H9 (cell line): ENCODE results near the gene LSMEM2. TPM values are rescaled to one million over a fixed set of nuclear protein-coding genes. Genes with fewer than 3 reads are reported as not detected.

ENCODE experiments used
- DNase-seq: peaks from one replicate; pipeline ENCODE4 v3.0.0-alpha.2; 2017
- H2AFZ ChIP-seq: one replicate; pipeline ENCODE4 v1.6.1; 2013; ENCODE audit warnings: mild to moderate bottlenecking, low read length, control low read depth, moderate library complexity
- H2AK5ac ChIP-seq: 2 replicates; pipeline ENCODE4 v1.6.1; 2013; ENCODE audit warnings: low read length, control low read depth, mixed read lengths; ENCODE audit not compliant: insufficient read length
- H2BK120ac ChIP-seq: one replicate; pipeline ENCODE4 v1.6.1; 2013; ENCODE audit warnings: low read depth, mild to moderate bottlenecking, low read length, control low read depth, inconsistent platforms; ENCODE audit not compliant: poor library complexity, severe bottlenecking
- H2BK12ac ChIP-seq: 2 replicates; pipeline ENCODE4 v1.6.1; 2013; ENCODE audit warnings: low read length, control low read depth, mixed read lengths, low read depth; ENCODE audit not compliant: insufficient read length
- H2BK15ac ChIP-seq: 2 replicates; pipeline ENCODE4 v1.6.1; 2013; ENCODE audit warnings: low read depth, low read length, control low read depth
- H2BK20ac ChIP-seq: one replicate; pipeline ENCODE4 v1.6.1; 2013; ENCODE audit warnings: low read depth, mild to moderate bottlenecking, low read length, control low read depth, inconsistent platforms; ENCODE audit not compliant: poor library complexity, severe bottlenecking
- H2BK5ac ChIP-seq: 2 replicates; pipeline ENCODE4 v1.6.1; 2013; ENCODE audit warnings: low read length, control low read depth, mixed read lengths; ENCODE audit not compliant: insufficient read length
- H3K14ac ChIP-seq: 2 replicates; pipeline ENCODE4 v1.6.1; 2013; ENCODE audit warnings: low read length, control low read depth; ENCODE audit not compliant: insufficient read depth
- H3K18ac ChIP-seq: 2 replicates; pipeline ENCODE4 v1.6.1; 2013; ENCODE audit warnings: low read depth, mild to moderate bottlenecking, mixed read lengths, low read length, control low read depth; ENCODE audit not compliant: insufficient read length
- H3K23ac ChIP-seq: 2 replicates; pipeline ENCODE4 v1.6.1; 2013; ENCODE audit warnings: low read length, control low read depth, mixed read lengths, low read depth; ENCODE audit not compliant: insufficient read length
- H3K23me2 ChIP-seq: 2 replicates; pipeline ENCODE4 v1.6.1; 2013; ENCODE audit warnings: low read depth, mild to moderate bottlenecking, mixed read lengths, low read length, control low read depth; ENCODE audit not compliant: insufficient read length, poor library complexity, severe bottlenecking
- H3K27ac ChIP-seq: 2 replicates; pipeline ENCODE4 v1.5.1; 2013; ENCODE audit warnings: low read length, control low read depth, mixed read lengths, low read depth; ENCODE audit not compliant: insufficient read length
- H3K27me3 ChIP-seq: 2 replicates; pipeline ENCODE4 v1.6.1; 2013; ENCODE audit warnings: low read length, control low read depth, inconsistent platforms; ENCODE audit not compliant: insufficient read depth
- H3K4ac ChIP-seq: 2 replicates; pipeline ENCODE4 v1.6.1; 2013; ENCODE audit warnings: low read depth, mild to moderate bottlenecking, control low read depth, inconsistent platforms, low read length, moderate library complexity
- H3K4me1 ChIP-seq: 2 replicates; pipeline ENCODE4 v1.6.1; 2013; ENCODE audit warnings: low read length, control low read depth, inconsistent platforms; ENCODE audit not compliant: insufficient read depth
- H3K4me2 ChIP-seq: 2 replicates; pipeline ENCODE4 v1.6.1; 2013; ENCODE audit warnings: low read length, control low read depth, mixed read lengths; ENCODE audit not compliant: insufficient read length, insufficient read depth
- H3K56ac ChIP-seq: 2 replicates; pipeline ENCODE4 v1.6.1; 2013; ENCODE audit warnings: low read depth, mild to moderate bottlenecking, mixed read lengths, low read length, control low read depth; ENCODE audit not compliant: insufficient read length
- H3K79me1 ChIP-seq: 2 replicates; pipeline ENCODE4 v1.6.1; 2013; ENCODE audit warnings: low read depth, mild to moderate bottlenecking, moderate library complexity, low read length, control low read depth, inconsistent platforms; ENCODE audit not compliant: insufficient read depth, poor library complexity, severe bottlenecking
- H3K79me2 ChIP-seq: 2 replicates; pipeline ENCODE4 v1.6.1; 2013; ENCODE audit warnings: low read length, control low read depth, inconsistent platforms; ENCODE audit not compliant: insufficient read depth
- H3K9ac ChIP-seq: 2 replicates; pipeline ENCODE4 v1.6.1; 2013; ENCODE audit warnings: low read length, control low read depth, mixed read lengths; ENCODE audit not compliant: insufficient read length; ENCODE audit errors: extremely low read depth
- H3K9me3 ChIP-seq: one replicate; pipeline ENCODE4 v1.6.1; 2013; ENCODE audit warnings: low read depth, low read length, inconsistent platforms; ENCODE audit not compliant: control insufficient read depth
- H3T11ph ChIP-seq: one replicate; pipeline ENCODE4 v1.6.1; 2013; ENCODE audit warnings: mild to moderate bottlenecking, low read length, control low read depth, inconsistent platforms
- H4K20me1 ChIP-seq: one replicate; pipeline ENCODE4 v1.6.1; 2013; ENCODE audit not compliant: control insufficient read depth, insufficient read length, insufficient read depth
- H4K5ac ChIP-seq: 2 replicates; pipeline ENCODE4 v1.6.1; 2013; ENCODE audit warnings: low read depth, mild to moderate bottlenecking, mixed read lengths, low read length, control low read depth; ENCODE audit not compliant: insufficient read length
- H4K8ac ChIP-seq: replicated peaks from 2 replicates; pipeline ENCODE4 v1.6.1; 2013; ENCODE audit warnings: low read length, control low read depth, mixed read lengths, low read depth; ENCODE audit not compliant: insufficient read length
- H4K91ac ChIP-seq: 2 replicates; pipeline ENCODE4 v1.6.1; 2013; ENCODE audit warnings: low read depth, mild to moderate bottlenecking, moderate library complexity, mixed read lengths, low read length, control low read depth; ENCODE audit not compliant: insufficient read length
- H3K27ac Mint-ChIP-seq, 3 experiments: 2 replicates in 2 of 3; 3 replicates in 1 of 3; pipeline ENCODE4 v1.8.0; 2020 to 2021; ENCODE audit warnings: mixed read lengths in 3 of 3, mild to moderate bottlenecking in 1 of 3, moderate library complexity in 1 of 3
- H3K27me3 Mint-ChIP-seq: 2 replicates; pipeline ENCODE4 v1.8.0; 2021; ENCODE audit warnings: low read depth, mild to moderate bottlenecking, moderate library complexity, mixed read lengths
- H3K36me3 Mint-ChIP-seq, 3 experiments: 2 replicates in 2 of 3; 3 replicates in 1 of 3; pipeline ENCODE4 v1.8.0; 2020 to 2021; ENCODE audit warnings: low read depth in 3 of 3, mixed read lengths in 3 of 3; ENCODE audit not compliant: insufficient read depth in 1 of 3
- H3K4me1 Mint-ChIP-seq, 2 experiments: 2 replicates each; pipeline ENCODE4 v1.8.0; 2020; ENCODE audit warnings: mixed read lengths in 2 of 2
- H3K4me3 Mint-ChIP-seq, 2 experiments: 2 replicates in 1 of 2; 3 replicates in 1 of 2; pipeline ENCODE4 v1.8.0; 2020 to 2021; ENCODE audit warnings: mild to moderate bottlenecking in 2 of 2, mixed read lengths in 2 of 2, moderate library complexity in 1 of 2
- H3K9me3 Mint-ChIP-seq, 2 experiments: 2 replicates in 1 of 2; 3 replicates in 1 of 2; pipeline ENCODE4 v1.8.0; 2020; ENCODE audit warnings: mild to moderate bottlenecking in 2 of 2, mixed read lengths in 2 of 2, moderate library complexity in 1 of 2
- WGBS: extraction: QIAGEN DNeasy Blood & Tissue Kit; methylation state at CpG from one replicate; pipeline ENCODE4 v1.1.7; 2013; ENCODE audit warnings: missing lambda C conversion rate, low lambda C conversion rate, mixed read lengths; ENCODE audit not compliant: insufficient read length; ENCODE audit errors: extremely low coverage; 5-methylcytosine and 5-hydroxymethylcytosine counted together
- total RNA-seq: library from RNA; stranded (reverse); gene quantifications from 2 replicates; pipeline ENCODE4 v1.2.1, GENCODE V29; 2021
- TF ChIP-seq, protein P1 (sequence below): fragments of 200-600 bp; sonication (generic); conservative IDR thresholded peaks from 3 replicates; pipeline ENCODE4 v1.8.0; 2021; ENCODE audit warnings: antibody characterized with exemption, mild to moderate bottlenecking

LSMEM2 gene
- total RNA-seq, 1 experiment from 2014 or later = 0.50 TPM

DNA sequence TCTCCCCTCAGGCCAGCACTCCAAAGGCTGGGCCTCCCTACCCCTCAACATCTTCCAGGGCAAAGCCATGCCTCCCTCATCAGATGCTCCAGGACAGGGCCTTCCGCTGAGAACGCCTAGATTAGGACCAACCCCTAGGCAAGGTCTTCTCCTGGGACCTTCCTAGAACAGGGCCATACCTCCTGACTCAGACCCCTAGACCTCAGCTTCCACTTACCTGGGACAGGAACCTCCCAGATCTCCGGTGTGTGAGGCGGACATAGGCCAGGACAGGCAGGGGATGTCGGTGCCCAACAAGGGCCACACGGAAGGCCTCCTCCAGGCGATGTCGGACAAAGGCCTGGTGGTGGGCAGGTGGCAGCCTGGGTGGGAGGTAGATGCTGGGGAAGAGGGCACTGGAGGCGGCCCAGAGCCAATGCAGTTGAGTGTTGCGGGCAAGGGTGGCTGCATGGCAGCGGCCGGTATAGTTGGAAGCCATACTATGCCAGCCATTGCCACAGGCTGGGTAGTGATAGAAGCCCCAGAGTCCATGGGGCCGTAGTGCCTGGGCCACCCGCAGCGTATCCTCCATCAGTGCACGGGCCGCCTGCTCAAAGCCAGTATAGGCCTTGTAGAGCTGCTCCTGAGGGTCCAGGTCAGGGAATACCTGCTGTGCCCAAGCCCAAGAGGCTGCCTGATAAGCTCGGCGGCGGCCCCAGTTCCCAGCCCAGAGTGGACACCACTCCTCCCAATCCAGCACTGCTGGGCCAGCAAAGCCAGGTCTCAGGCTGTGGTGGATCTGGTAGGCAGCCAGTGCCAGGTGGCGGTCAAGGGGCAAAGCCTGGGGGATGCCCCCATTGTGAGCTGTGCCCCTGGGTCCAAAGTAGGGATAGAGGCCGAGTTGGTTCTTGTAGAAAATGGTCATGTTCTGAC lies 15.9 kb downstream of the LSMEM2 start:
- Histone ChIP-seq H3K23ac (no peak overlapping the region), H3K27me3 (no peaks in the 10 kb centered on the region), H2BK120ac (no peak overlapping the region), H3K18ac (no peak overlapping the region), H3K4me1 (no peaks in the 10 kb centered on the region), H3K4me2 (no peak overlapping the region), H2BK5ac (no peak overlapping the region), H3K79me2 (peaks cover 3% of the 10 kb centered on the region; the same call in 1 of the 2 replicates), H3K27ac (no peak overlapping the region), H2BK15ac (no peak overlapping the region), H3K14ac (no peak overlapping the region), H4K5ac (no peak overlapping the region), H2BK20ac (no peak overlapping the region), H3K4ac (no peak overlapping the region), H4K20me1 (no peaks in the 10 kb centered on the region), H2AK5ac (no peak overlapping the region), H3T11ph (no peak overlapping the region), H3K56ac (no peak overlapping the region), H3K9me3 (no peaks in the 10 kb centered on the region), H3K23me2 (peaks cover 11% of the 10 kb centered on the region), H2BK12ac (no peak overlapping the region), H4K91ac (no peak overlapping the region), H3K79me1 (no peaks in the 10 kb centered on the region), H4K8ac (no peak overlapping the region), H3K9ac (no peak overlapping the region), H2AFZ (no peak overlapping the region)
- Mint-ChIP-seq H3K27ac (peak overlapping the region in 1 of 3 experiments; percentile 82; a peak in 2 of 7 replicates), H3K36me3 (peaks cover 9 to 21% (median 13%) of the 10 kb centered on the region in 3 experiments; a peak in 6 of 7 replicates), H3K9me3 (no peaks in the 10 kb centered on the region; a peak in 1 of 5 replicates), H3K4me1 (peaks cover 16 to 18% of the 10 kb centered on the region in 2 experiments), H3K4me3 (no peak overlapping the region; a peak in 1 of 5 replicates), H3K27me3 (no peaks in the 10 kb centered on the region)
- WGBS = no CpG with 5 or more reads among the region's 22 CpGs
- TF ChIP-seq, protein P1, sequence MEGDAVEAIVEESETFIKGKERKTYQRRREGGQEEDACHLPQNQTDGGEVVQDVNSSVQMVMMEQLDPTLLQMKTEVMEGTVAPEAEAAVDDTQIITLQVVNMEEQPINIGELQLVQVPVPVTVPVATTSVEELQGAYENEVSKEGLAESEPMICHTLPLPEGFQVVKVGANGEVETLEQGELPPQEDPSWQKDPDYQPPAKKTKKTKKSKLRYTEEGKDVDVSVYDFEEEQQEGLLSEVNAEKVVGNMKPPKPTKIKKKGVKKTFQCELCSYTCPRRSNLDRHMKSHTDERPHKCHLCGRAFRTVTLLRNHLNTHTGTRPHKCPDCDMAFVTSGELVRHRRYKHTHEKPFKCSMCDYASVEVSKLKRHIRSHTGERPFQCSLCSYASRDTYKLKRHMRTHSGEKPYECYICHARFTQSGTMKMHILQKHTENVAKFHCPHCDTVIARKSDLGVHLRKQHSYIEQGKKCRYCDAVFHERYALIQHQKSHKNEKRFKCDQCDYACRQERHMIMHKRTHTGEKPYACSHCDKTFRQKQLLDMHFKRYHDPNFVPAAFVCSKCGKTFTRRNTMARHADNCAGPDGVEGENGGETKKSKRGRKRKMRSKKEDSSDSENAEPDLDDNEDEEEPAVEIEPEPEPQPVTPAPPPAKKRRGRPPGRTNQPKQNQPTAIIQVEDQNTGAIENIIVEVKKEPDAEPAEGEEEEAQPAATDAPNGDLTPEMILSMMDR = no peak
- DNase-seq = no peak
